Activated naive CD4-positive, alpha-beta T cell treated with anti-CD3 and anti-CD28 coated beads, Interleukin-2, amount 50 U/mL, for 24 hours (primary cell): ENCODE measurements around the gene ARF3.

Experiments
- H3K27ac Mint-ChIP-seq: one replicate; pipeline ENCODE4 v1.8.0; 2021; ENCODE audit warnings: mild to moderate bottlenecking, mixed read lengths
- H3K27me3 Mint-ChIP-seq: one replicate; pipeline ENCODE4 v1.8.0; 2021; ENCODE audit warnings: mixed read lengths
- H3K36me3 Mint-ChIP-seq: one replicate; pipeline ENCODE4 v1.8.0; 2021; ENCODE audit warnings: mixed read lengths
- H3K4me1 Mint-ChIP-seq: one replicate; pipeline ENCODE4 v1.8.0; 2021; ENCODE audit warnings: mixed read lengths
- H3K4me3 Mint-ChIP-seq: one replicate; pipeline ENCODE4 v1.8.0; 2021; ENCODE audit warnings: mild to moderate bottlenecking, mixed read lengths
- H3K9me3 Mint-ChIP-seq: one replicate; pipeline ENCODE4 v1.8.0; 2021; ENCODE audit warnings: mixed read lengths

ARF3 gene

DNA sequence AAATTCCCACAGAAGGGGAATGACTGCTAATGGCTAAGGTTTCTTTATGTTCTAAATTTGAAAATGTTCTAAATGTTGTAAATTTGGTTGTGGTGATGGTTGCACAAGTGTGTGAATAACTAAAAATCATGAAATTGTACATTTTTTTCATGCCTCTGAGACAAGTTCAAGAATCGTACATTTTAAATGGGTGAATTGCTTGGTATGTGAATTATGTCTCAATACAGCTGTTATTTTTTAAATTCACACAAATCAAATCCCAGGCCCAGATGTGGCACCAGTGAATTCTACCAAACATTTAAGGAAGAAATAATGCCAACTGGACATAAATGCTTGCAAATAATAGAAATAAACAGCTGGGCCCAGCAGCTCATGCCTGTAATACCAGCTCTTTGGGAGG lies 63.0 kb downstream of the ARF3 start:
- Mint-ChIP-seq H3K4me1 (peaks cover 4% of the 10 kb centered on the region), H3K9me3 (no peaks in the 10 kb centered on the region), H3K36me3 (no peaks in the 10 kb centered on the region), H3K27me3 (peaks cover 5% of the 10 kb centered on the region), H3K27ac (no peak overlapping the region), H3K4me3 (no peak overlapping the region)

GRCh38 chr12:48890657-48891418 lies 66.4 kb downstream of the ARF3 start:
- Mint-ChIP-seq H3K27ac (no peak overlapping the region), H3K36me3 (no peaks in the 10 kb centered on the region), H3K27me3 (peaks cover 5% of the 10 kb centered on the region), H3K9me3 (no peaks in the 10 kb centered on the region), H3K4me1 (peaks cover 4% of the 10 kb centered on the region), H3K4me3 (no peak overlapping the region)

- peaks cover 5% of the 10 kb centered on the region for H3K27me3 Mint-ChIP-seq
- H3K4me3 Mint-ChIP-seq = no peak overlapping the region
- H3K9me3 Mint-ChIP-seq = no peaks in the 10 kb centered on the region
- H3K27ac Mint-ChIP-seq = no peak overlapping the region
- no peaks in the 10 kb centered on the region for H3K36me3 Mint-ChIP-seq
- H3K4me1 Mint-ChIP-seq = peaks cover 4% of the 10 kb centered on the region
Measured at GRCh38 chr12:48889679-48890078, 67.6 kb downstream of the ARF3 start.
